ENCODE data around the gene TMEM151A.

The TMEM151A gene

GRCh38 chr11:66263231-66263630 is 28.5 kb upstream of the TMEM151A start:
- no peak for TF ChIP-seq CTCF (IDR thresholded peaks at IDR 0.05; ENCODE audit: borderline replicate concordance, insufficient read depth, low read depth, low read length)
- no peak overlapping the region for H3K4me3 ChIP-seq (ENCODE audit: low read depth, low read length)

GRCh38 chr11:66263785-66264184 is 27.9 kb upstream of the TMEM151A start:
- TF ChIP-seq CTCF (IDR thresholded peaks at IDR 0.05; ENCODE audit: borderline replicate concordance, insufficient read depth, low read depth, low read length), result no peak
- no peak overlapping the region for H3K4me3 ChIP-seq (ENCODE audit: low read depth, low read length)

- no peak for TF ChIP-seq CTCF (IDR thresholded peaks at IDR 0.05; ENCODE audit: borderline replicate concordance, insufficient read depth, low read depth, low read length)
- H3K4me3 ChIP-seq (ENCODE audit: low read depth, low read length), result no peak overlapping the region
These were observed 27.3 kb upstream of the TMEM151A start for GRCh38 chr11:66264383-66264782.

- TF ChIP-seq CTCF (IDR thresholded peaks at IDR 0.05; ENCODE audit: borderline replicate concordance, insufficient read depth, low read depth, low read length), result peak; percentile 43; the same call in 1 of the 2 replicates
- no peak overlapping the region for H3K4me3 ChIP-seq (ENCODE audit: low read depth, low read length)
These were observed 26.8 kb upstream of the TMEM151A start for GRCh38 chr11:66264914-66265313.

GRCh38 chr11:66265531-66266377 is 25.9 kb upstream of the TMEM151A start:
- TF ChIP-seq CTCF (IDR thresholded peaks at IDR 0.05; ENCODE audit: borderline replicate concordance, insufficient read depth, low read depth, low read length), result no peak
- no peak overlapping the region for H3K4me3 ChIP-seq (ENCODE audit: low read depth, low read length)

GRCh38 chr11:66266378-66267038 is 25.2 kb upstream of the TMEM151A start:
- no peak for TF ChIP-seq CTCF (IDR thresholded peaks at IDR 0.05; ENCODE audit: borderline replicate concordance, insufficient read depth, low read depth, low read length)
- H3K4me3 ChIP-seq (ENCODE audit: low read depth, low read length), result no peak overlapping the region

- no peak for TF ChIP-seq CTCF (IDR thresholded peaks at IDR 0.05; ENCODE audit: borderline replicate concordance, insufficient read depth, low read depth, low read length)
These were observed 24.7 kb upstream of the TMEM151A start for GRCh38 chr11:66267039-66267378.

More at GRCh38 chr11:66267039-66267378, 24.7 kb upstream of the TMEM151A start:
- peak overlapping the region; percentile 58 for H3K4me3 ChIP-seq (ENCODE audit: low read depth, low read length)

All from GM12875 (cell line).